ENCODE measurements around the gene ISL2.

ISL2 gene

GRCh38 chr15:76342058-76342381 lies 5.4 kb downstream of the ISL2 start:
- peak; percentile 19 for DNase-seq (ENCODE audit: low read depth)

GRCh38 chr15:76342382-76343201 lies 6.0 kb downstream of the ISL2 start:
- DNase-seq (ENCODE audit: low read depth), result peak; percentile 20

GRCh38 chr15:76343313-76343996 lies 6.9 kb downstream of the ISL2 start:
- peak; percentile 31 for DNase-seq (ENCODE audit: low read depth)

- peak; percentile 13 for DNase-seq (ENCODE audit: low read depth)
Observed at GRCh38 chr15:76344893-76345582, 8.5 kb downstream of the ISL2 start.

- DNase-seq (ENCODE audit: low read depth), result no peak
Observed at GRCh38 chr15:76345583-76345879, 9.0 kb downstream of the ISL2 start.

- DNase-seq (ENCODE audit: low read depth), result peak; percentile 60
Observed at GRCh38 chr15:76345880-76346668, 9.5 kb downstream of the ISL2 start.

- peak; percentile 87 for DNase-seq (ENCODE audit: low read depth)
Observed at GRCh38 chr15:76346669-76347481, 10.3 kb downstream of the ISL2 start.

- DNase-seq (ENCODE audit: low read depth), result peak; percentile 79
Observed at GRCh38 chr15:76347482-76348055, 11.0 kb downstream of the ISL2 start.

- peak; percentile 60 for DNase-seq (ENCODE audit: low read depth)
Observed at GRCh38 chr15:76349301-76350070, 12.9 kb downstream of the ISL2 start.

GRCh38 chr15:76353023-76353577 lies 16.5 kb downstream of the ISL2 start:
- DNase-seq (ENCODE audit: low read depth), result no peak

- no peak for DNase-seq (ENCODE audit: low read depth)
Observed at GRCh38 chr15:76353903-76354302, 17.3 kb downstream of the ISL2 start.

GRCh38 chr15:76354823-76355440 lies 18.4 kb downstream of the ISL2 start:
- no peak for DNase-seq (ENCODE audit: low read depth)

- no peak for DNase-seq (ENCODE audit: low read depth)
Observed at GRCh38 chr15:76358453-76358852, 21.9 kb downstream of the ISL2 start.

GRCh38 chr15:76359152-76359551 lies 22.6 kb downstream of the ISL2 start:
- no peak for DNase-seq (ENCODE audit: low read depth)

- DNase-seq (ENCODE audit: low read depth), result no peak
Observed at GRCh38 chr15:76360416-76360815, 23.8 kb downstream of the ISL2 start.

- no peak for DNase-seq (ENCODE audit: low read depth)
Observed at GRCh38 chr15:76363251-76363650, 26.7 kb downstream of the ISL2 start.

GRCh38 chr15:76366714-76367113 lies 30.1 kb downstream of the ISL2 start:
- DNase-seq (ENCODE audit: low read depth), result no peak

GRCh38 chr15:76368122-76368621 lies 31.6 kb downstream of the ISL2 start:
- DNase-seq (ENCODE audit: low read depth), result peak; percentile 64

GRCh38 chr15:76376029-76376428 lies 39.5 kb downstream of the ISL2 start:
- DNase-seq (ENCODE audit: low read depth), result no peak

Measured in EH (cell line).